GM21619 (cell line): ENCODE measurements around the gene LTA.

ENCODE experiments used
- ATAC-seq: cut with Tn5 transposase; IDR thresholded peaks from one replicate; pipeline ENCODE4 v1.9.1; 2021; ENCODE audit not compliant: unreplicated experiment

LTA gene

DNA sequence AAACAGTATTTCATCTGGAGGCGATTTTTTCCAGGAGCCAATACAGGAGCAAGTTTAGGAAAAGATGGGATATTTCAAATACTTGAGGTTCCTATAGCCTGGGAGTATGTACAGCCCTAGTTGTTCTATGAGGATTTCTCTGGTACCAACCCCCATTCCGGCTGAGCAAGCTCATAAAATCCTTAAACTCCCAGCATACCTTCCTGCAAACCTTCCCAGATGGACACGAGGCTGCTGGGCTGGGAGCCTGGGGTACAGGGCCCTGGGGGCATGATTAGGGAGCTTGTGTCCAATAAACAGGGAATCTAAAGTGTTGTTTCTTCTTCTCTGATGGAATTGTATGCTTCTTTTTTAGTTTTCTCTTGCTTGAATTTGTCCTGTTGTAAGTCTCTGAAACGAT, 49.9 kb downstream of the LTA start:
- ATAC-seq, result no peak

DNA sequence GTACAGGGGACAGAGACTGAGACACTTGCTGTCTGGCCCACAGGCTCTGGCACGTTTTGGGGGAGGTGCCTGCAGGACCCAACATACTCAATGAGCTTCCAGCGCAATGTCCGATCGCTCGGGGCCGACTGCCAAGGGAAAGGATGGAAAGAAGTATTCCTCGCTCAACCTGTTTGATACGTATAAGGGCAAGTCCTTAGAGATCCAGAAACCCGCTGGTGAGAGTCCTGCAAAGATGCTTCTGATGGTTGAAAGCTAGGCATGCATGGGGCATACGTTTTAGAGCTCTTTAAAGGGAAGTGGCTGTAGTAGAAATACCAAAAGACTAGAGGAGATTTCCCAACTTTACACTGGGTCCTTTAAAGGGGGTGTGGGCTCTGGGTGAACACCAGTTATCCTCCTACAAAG, 50.6 kb downstream of the LTA start:
- no peak for ATAC-seq
